Spleen (tissue), 7 donors: ENCODE results near the gene NLRP1.

ENCODE experiments used
- POLR2A ChIP-seq, 3 donors: fragments of 450-650 bp; IDR thresholded peaks; one replicate each; pipeline ENCODE4 v1.5.1; 2017; ENCODE audit warnings: antibody characterized with exemption in 3 of 3, mild to moderate bottlenecking in 1 of 3
- POLR2AphosphoS5 ChIP-seq, 3 donors: sonication (generic); formaldehyde crosslinking; IDR thresholded peaks; one replicate each; pipeline ENCODE4 v1.5.1; 2017; ENCODE audit warnings: antibody characterized with exemption in 3 of 3
- TF ChIP-seq, protein P1 (sequence below), 11 experiments: fragments of 200-600 bp in 7 of 11; fragments of 450-650 bp in 4 of 11; sonication (generic) in 4 of 11; IDR thresholded peaks in 8 of 11; conservative IDR thresholded peaks in 3 of 11; 1 replicate in 7 of 11; 2 replicates in 4 of 11; pipeline versions ENCODE4 v1.4.0 to v1.8.0; 2016 to 2021; ENCODE audit warnings: antibody characterized with exemption in 11 of 11, inconsistent platforms in 4 of 11, mild to moderate bottlenecking in 1 of 11
- donor health status: DM: no; HTN: no; CAD: no; lungs with moderate emphysema.
- donor health status: DM: no; HTN: no; CAD: no.
- donor health status: DM: no; HTN: no; CAD: no.

DNA sequence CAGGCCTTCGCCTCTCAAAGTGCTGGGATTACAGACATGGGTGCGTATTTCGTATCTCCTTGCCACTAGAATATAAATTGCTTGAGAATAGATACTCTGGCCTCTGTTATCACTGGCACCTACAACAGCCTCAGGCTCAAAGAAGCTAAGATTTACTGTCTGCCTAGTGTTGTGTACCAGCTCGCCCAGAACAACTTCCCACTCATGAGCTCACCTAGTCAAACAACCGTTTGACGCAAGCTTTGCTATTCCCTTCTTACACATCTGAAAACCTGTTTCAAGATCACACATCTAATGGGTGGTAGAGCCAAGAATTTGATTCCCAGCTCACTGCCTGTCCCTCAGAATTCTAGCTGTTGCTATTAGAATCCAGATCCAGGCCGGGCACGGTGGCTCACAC is 73.5 kb downstream of the NLRP1 start:
- TF ChIP-seq, protein P1, sequence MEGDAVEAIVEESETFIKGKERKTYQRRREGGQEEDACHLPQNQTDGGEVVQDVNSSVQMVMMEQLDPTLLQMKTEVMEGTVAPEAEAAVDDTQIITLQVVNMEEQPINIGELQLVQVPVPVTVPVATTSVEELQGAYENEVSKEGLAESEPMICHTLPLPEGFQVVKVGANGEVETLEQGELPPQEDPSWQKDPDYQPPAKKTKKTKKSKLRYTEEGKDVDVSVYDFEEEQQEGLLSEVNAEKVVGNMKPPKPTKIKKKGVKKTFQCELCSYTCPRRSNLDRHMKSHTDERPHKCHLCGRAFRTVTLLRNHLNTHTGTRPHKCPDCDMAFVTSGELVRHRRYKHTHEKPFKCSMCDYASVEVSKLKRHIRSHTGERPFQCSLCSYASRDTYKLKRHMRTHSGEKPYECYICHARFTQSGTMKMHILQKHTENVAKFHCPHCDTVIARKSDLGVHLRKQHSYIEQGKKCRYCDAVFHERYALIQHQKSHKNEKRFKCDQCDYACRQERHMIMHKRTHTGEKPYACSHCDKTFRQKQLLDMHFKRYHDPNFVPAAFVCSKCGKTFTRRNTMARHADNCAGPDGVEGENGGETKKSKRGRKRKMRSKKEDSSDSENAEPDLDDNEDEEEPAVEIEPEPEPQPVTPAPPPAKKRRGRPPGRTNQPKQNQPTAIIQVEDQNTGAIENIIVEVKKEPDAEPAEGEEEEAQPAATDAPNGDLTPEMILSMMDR (IDR thresholded peaks at IDR 0.05 in 8 of 11, conservative IDR thresholded peaks at IDR 0.05 in 3 of 11) = no peak
- TF ChIP-seq POLR2A (IDR thresholded peaks at IDR 0.05) = no peak
- TF ChIP-seq POLR2AphosphoS5 (IDR thresholded peaks at IDR 0.05) = no peak
